ENCODE measurements around the gene PTTG1IP.

Gene PTTG1IP

GRCh38 chr21:44896561-44897286 lies 23.2 kb upstream of the PTTG1IP start:
- no peak for DNase-seq (ENCODE audit: low spot score)

GRCh38 chr21:44895859-44896258 lies 22.4 kb upstream of the PTTG1IP start:
- DNase-seq (ENCODE audit: low spot score), result no peak

- DNase-seq (ENCODE audit: low spot score), result no peak
Observed at GRCh38 chr21:44894687-44895302, 21.3 kb upstream of the PTTG1IP start.

GRCh38 chr21:44893948-44894656 lies 20.6 kb upstream of the PTTG1IP start:
- DNase-seq (ENCODE audit: low spot score), result no peak

GRCh38 chr21:44893278-44893556 lies 19.7 kb upstream of the PTTG1IP start:
- DNase-seq (ENCODE audit: low spot score), result no peak

- DNase-seq (ENCODE audit: low spot score), result no peak
Observed at GRCh38 chr21:44892536-44893277, 19.2 kb upstream of the PTTG1IP start.

GRCh38 chr21:44892095-44892494 lies 18.6 kb upstream of the PTTG1IP start:
- DNase-seq (ENCODE audit: low spot score), result no peak

- DNase-seq (ENCODE audit: low spot score), result no peak
Observed at GRCh38 chr21:44891631-44892031, 18.1 kb upstream of the PTTG1IP start.

GRCh38 chr21:44890961-44891541 lies 17.6 kb upstream of the PTTG1IP start:
- no peak for DNase-seq (ENCODE audit: low spot score)

- no peak for DNase-seq (ENCODE audit: low spot score)
Observed at GRCh38 chr21:44890338-44890931, 16.9 kb upstream of the PTTG1IP start.

GRCh38 chr21:44889625-44890337 lies 16.3 kb upstream of the PTTG1IP start:
- DNase-seq (ENCODE audit: low spot score), result no peak

GRCh38 chr21:44888581-44889550 lies 15.4 kb upstream of the PTTG1IP start:
- DNase-seq (ENCODE audit: low spot score), result no peak

GRCh38 chr21:44887807-44888580 lies 14.5 kb upstream of the PTTG1IP start:
- no peak for DNase-seq (ENCODE audit: low spot score)

GRCh38 chr21:44887126-44887806 lies 13.8 kb upstream of the PTTG1IP start:
- no peak for DNase-seq (ENCODE audit: low spot score)

- no peak for DNase-seq (ENCODE audit: low spot score)
Observed at GRCh38 chr21:44886113-44887075, 12.9 kb upstream of the PTTG1IP start.

GRCh38 chr21:44885615-44886014 lies 12.1 kb upstream of the PTTG1IP start:
- no peak for DNase-seq (ENCODE audit: low spot score)

GRCh38 chr21:44884097-44884496 lies 10.6 kb upstream of the PTTG1IP start:
- no peak for DNase-seq (ENCODE audit: low spot score)
